Measurements from ENCODE around the gene TMEM154.

- TF ChIP-seq CTCF (conservative IDR thresholded peaks at IDR 0.05; ENCODE audit: low read depth, low read length), result no peak
- TF ChIP-seq EZH2 (IDR thresholded peaks at IDR 0.05; ENCODE audit: borderline replicate concordance, low read depth, low read length, poor library complexity, severe bottlenecking), result no peak
Measured at GRCh38 chr4:152598454-152598853, 81.3 kb downstream of the TMEM154 start.

Data from A673 (cell line).